ENCODE measurements around the gene FBXO42. TPM values are rescaled to one million over a fixed set of nuclear protein-coding genes. Genes with fewer than 3 reads are reported as not detected.

The FBXO42 gene
- total and polyA plus RNA-seq, 8 donors = 7.4 to 11.9 (median 9.7) TPM

DNA sequence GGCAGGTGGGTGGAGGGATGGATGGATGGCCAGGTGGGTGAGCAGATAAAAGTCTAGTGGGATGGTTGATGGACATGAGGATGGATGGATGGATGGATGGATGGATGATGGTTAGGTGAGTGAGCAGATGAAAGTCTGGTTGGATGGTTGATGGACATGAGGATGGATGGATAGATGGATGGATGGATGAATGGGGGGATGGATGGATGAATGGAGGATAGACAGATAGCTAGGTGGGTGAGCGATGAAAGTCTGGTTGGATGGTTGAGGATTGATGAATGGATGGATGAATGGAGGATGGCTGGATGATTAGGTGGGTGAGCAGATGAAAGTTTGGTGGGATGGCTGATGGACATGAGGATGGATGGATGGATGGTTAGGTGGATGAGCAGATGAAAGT is 130.8 kb downstream of the FBXO42 start:
- 99 to 100% methylated on average over 1 of the region's 1 CpG for WGBS, 2 donors
- DNase-seq = no peak
- ATAC-seq = no peak
- no peak for TF ChIP-seq CTCF (IDR thresholded peaks at IDR 0.05)
- no peaks in the 10 kb centered on the region for H3K27me3 ChIP-seq
- FAIRE-seq = no peak
- no peaks in the 10 kb centered on the region for H3K4me1 ChIP-seq
- H3K4me3 ChIP-seq = no peak overlapping the region
- no peaks in the 10 kb centered on the region for H3K9me3 ChIP-seq
- intact Hi-C loops (cut with DNase I) = no loop called here
- H3K36me3 ChIP-seq = no peaks in the 10 kb centered on the region
- no peak overlapping the region for H3K27ac ChIP-seq

DNA sequence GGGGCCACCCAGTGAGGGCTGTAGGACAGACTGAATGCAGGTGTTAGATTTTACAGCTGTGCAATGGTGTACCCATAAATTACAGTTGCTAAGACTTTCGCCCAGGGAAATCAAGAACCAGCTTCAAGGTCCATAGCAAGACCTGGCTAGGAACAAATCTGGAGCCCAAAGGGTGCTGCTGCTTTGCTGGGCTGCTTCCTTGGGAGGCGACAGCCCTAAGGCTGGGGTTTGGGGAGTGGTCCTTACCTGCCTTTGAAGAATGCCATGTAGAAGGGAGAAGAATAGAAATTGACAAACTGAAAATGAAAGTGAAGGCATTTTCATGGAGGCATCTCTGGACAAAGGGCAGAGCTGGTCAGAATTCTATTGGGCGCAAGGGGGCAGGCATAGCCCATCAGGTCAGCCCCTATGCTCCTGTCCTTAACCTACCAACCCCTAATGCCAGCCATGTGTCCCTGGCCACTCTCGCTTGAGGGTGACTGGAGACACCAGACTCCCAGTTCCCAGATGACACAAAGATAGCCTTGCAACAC is 132.2 kb downstream of the FBXO42 start:
- H3K9me3 ChIP-seq = no peaks in the 10 kb centered on the region
- ATAC-seq (no peak), FAIRE-seq (no peak), DNase-seq (peak in 1 of 6 donors; percentile 12)
- no peaks in the 10 kb centered on the region for H3K36me3 ChIP-seq
- intact Hi-C loops (cut with DNase I) = no loop called here
- no peak overlapping the region for H3K4me3 ChIP-seq
- no peak overlapping the region for H3K27ac ChIP-seq
- H3K4me1 ChIP-seq = no peaks in the 10 kb centered on the region
- 95% methylated on average over 4 of the region's 4 CpGs for WGBS, 2 donors
- TF ChIP-seq CTCF (IDR thresholded peaks at IDR 0.05) = no peak
- H3K27me3 ChIP-seq = no peaks in the 10 kb centered on the region

GRCh38 chr1:16218674-16219071 is 133.6 kb downstream of the FBXO42 start:
- FAIRE-seq = no peak
- Histone ChIP-seq H3K4me3 (no peak overlapping the region), H3K27me3 (no peaks in the 10 kb centered on the region), H3K9me3 (no peaks in the 10 kb centered on the region), H3K27ac (no peak overlapping the region), H3K4me1 (no peaks in the 10 kb centered on the region), H3K36me3 (no peaks in the 10 kb centered on the region)
- WGBS, 2 donors = 94 to 98% methylated on average over 6 of the region's 6 CpGs
- intact Hi-C loops (cut with DNase I) = no loop called here
- ATAC-seq = no peak
- TF ChIP-seq CTCF (IDR thresholded peaks at IDR 0.05) = no peak
- DNase-seq = no peak

GRCh38 chr1:16218014-16218673 is 134.1 kb downstream of the FBXO42 start:
- H3K4me3 ChIP-seq = no peak overlapping the region
- H3K27me3 ChIP-seq = no peaks in the 10 kb centered on the region
- H3K4me1 ChIP-seq = peaks cover under 1 to 2% (median 2%) of the 10 kb centered on the region in 3 donors
- WGBS, 2 donors = 68 to 75% methylated on average over 12 of the region's 12 CpGs
- peak overlapping the region in 1 of 4 donors; percentile 41 for H3K27ac ChIP-seq
- H3K9me3 ChIP-seq = no peaks in the 10 kb centered on the region
- intact Hi-C loops (cut with DNase I) = no loop called here
- no peak for TF ChIP-seq CTCF (IDR thresholded peaks at IDR 0.05)
- no peaks in the 10 kb centered on the region for H3K36me3 ChIP-seq
- DNase-seq (peak in 4 of 6 donors; percentile 42 to 81 (median 52)), ATAC-seq (no peak), FAIRE-seq (no peak)

All from pancreas (tissue), 10 donors.